Measurements from ENCODE around the gene TRIM25. TPM values are rescaled to one million over a fixed set of nuclear protein-coding genes. Genes with fewer than 3 reads are reported as not detected.

Gene TRIM25
- total and polyA plus RNA-seq, 2 of the 8 experiments (the other 6 are each of a cell fraction or from before 2014, with no cell fraction given): 16.6 to 38.9 TPM

GRCh38 chr17:56880133-56880532, 33.7 kb downstream of the TRIM25 start (continued):
- TF ChIP-seq SIN3A (conservative IDR thresholded peaks at IDR 0.05 in 1 of 2, IDR thresholded peaks at IDR 0.05 in 1 of 2; ENCODE audit: low read depth in 1 of 2, low read length in 2 of 2): no peak

Measured in H1 (cell line).